Measurements from ENCODE around the gene ZCCHC10.
"Not testable (repeated sequence)": the region's sequence is repeated elsewhere in the genome, so short reads cannot be mapped to it uniquely, and the experiment has no call there.

Gene ZCCHC10

GRCh38 chr5:132972436-132972828 is 53.9 kb downstream of the ZCCHC10 start:
- not testable (repeated sequence) for DNase-seq

- DNase-seq: no peak
Observed at GRCh38 chr5:132971483-132972435, 54.6 kb downstream of the ZCCHC10 start.

GRCh38 chr5:132965120-132965519 is 61.2 kb downstream of the ZCCHC10 start:
- no peak for DNase-seq

GRCh38 chr5:132963171-132964104 is 62.9 kb downstream of the ZCCHC10 start, which contains the start of gene AFF4:
Gene AFF4 (minus strand): TSS chr5:132963634. CDS start chr5:132937189, 26,445 bp downstream.
- DNase-seq: peak; percentile 75

- DNase-seq: no peak
Observed at GRCh38 chr5:132962429-132963021, 63.8 kb downstream of the ZCCHC10 start.

GRCh38 chr5:132961887-132962286 is 64.5 kb downstream of the ZCCHC10 start:
- DNase-seq: no peak

- not testable (repeated sequence) for DNase-seq
Observed at GRCh38 chr5:132961123-132961815, 65.1 kb downstream of the ZCCHC10 start.

GRCh38 chr5:132956166-132956799 is 70.1 kb downstream of the ZCCHC10 start:
- DNase-seq: not testable (repeated sequence)

GRCh38 chr5:132953710-132954109 is 72.6 kb downstream of the ZCCHC10 start:
- DNase-seq: no peak

- DNase-seq: no peak
Observed at GRCh38 chr5:132952829-132953228, 73.5 kb downstream of the ZCCHC10 start.

GRCh38 chr5:132951897-132952296 is 74.5 kb downstream of the ZCCHC10 start:
- DNase-seq: no peak

- no peak for DNase-seq
Observed at GRCh38 chr5:132949136-132949535, 77.2 kb downstream of the ZCCHC10 start.

- DNase-seq: no peak
Observed at GRCh38 chr5:132947671-132948070, 78.7 kb downstream of the ZCCHC10 start.
